Stimulated activated CD4-positive, alpha-beta T cell treated with anti-CD3 and anti-CD28 coated beads, Interleukin-15, amount 100 ng/mL, for 24 hours (primary cell): ENCODE measurements around the gene GNG13.
"Not testable (repeated sequence)": the region's sequence is repeated elsewhere in the genome, so short reads cannot be mapped to it uniquely, and the experiment has no call there.

Experiments used
- DNase-seq: peaks from one replicate; pipeline ENCODE4 v3.0.0-alpha.2; 2020

Gene GNG13

GRCh38 chr16:831571-832413, 31.3 kb upstream of the GNG13 start:
- DNase-seq, result no peak

- DNase-seq, result no peak
These were observed 30.5 kb upstream of the GNG13 start for GRCh38 chr16:830871-831570.

GRCh38 chr16:830107-830870, 29.8 kb upstream of the GNG13 start:
- no peak for DNase-seq

- no peak for DNase-seq
These were observed 28.4 kb upstream of the GNG13 start for GRCh38 chr16:828891-829290.

GRCh38 chr16:827513-827912, 27.0 kb upstream of the GNG13 start:
- DNase-seq, result no peak

GRCh38 chr16:825341-826061, 25.0 kb upstream of the GNG13 start:
- no peak for DNase-seq

- DNase-seq, result no peak
These were observed 24.1 kb upstream of the GNG13 start for GRCh38 chr16:824601-825000.

- no peak for DNase-seq
These were observed 23.7 kb upstream of the GNG13 start for GRCh38 chr16:824194-824593.

GRCh38 chr16:822909-823297, 22.4 kb upstream of the GNG13 start:
- DNase-seq, result no peak

GRCh38 chr16:822174-822908, 21.8 kb upstream of the GNG13 start:
- no peak for DNase-seq

- DNase-seq, result no peak
These were observed 21.2 kb upstream of the GNG13 start for GRCh38 chr16:821751-822150.

- DNase-seq, result no peak
These were observed 20.2 kb upstream of the GNG13 start for GRCh38 chr16:820748-821147.

GRCh38 chr16:820044-820408, 19.5 kb upstream of the GNG13 start:
- not testable (repeated sequence) for DNase-seq

GRCh38 chr16:819336-820043, 19.0 kb upstream of the GNG13 start:
- no peak for DNase-seq

GRCh38 chr16:818592-818991, 18.1 kb upstream of the GNG13 start:
- no peak for DNase-seq

- DNase-seq, result no peak
These were observed 17.6 kb upstream of the GNG13 start for GRCh38 chr16:818132-818531.

- no peak for DNase-seq
These were observed 16.7 kb upstream of the GNG13 start for GRCh38 chr16:817001-817906.

GRCh38 chr16:815861-816260, 15.3 kb upstream of the GNG13 start:
- no peak for DNase-seq

GRCh38 chr16:814974-815373, 14.4 kb upstream of the GNG13 start:
- no peak for DNase-seq

- no peak for DNase-seq
These were observed 13.4 kb upstream of the GNG13 start for GRCh38 chr16:813916-814412.
